ENCODE results near the gene PRDM9.
"Not testable (repeated sequence)": the region's sequence is repeated elsewhere in the genome, so short reads cannot be mapped to it uniquely, and the experiment has no call there.

Gene PRDM9

GRCh38 chr5:23490993-23491392, 16.4 kb upstream of the PRDM9 start:
- no peaks in the 10 kb centered on the region for H3K4me1 ChIP-seq (ENCODE audit: insufficient read depth, low read length)
- H3K9ac ChIP-seq (ENCODE audit: low read depth, low read length), result no peak overlapping the region
- no peaks in the 10 kb centered on the region for H3K36me3 ChIP-seq (ENCODE audit: insufficient read depth, low read depth, low read length)
- no peaks in the 10 kb centered on the region for H3K27me3 ChIP-seq (ENCODE audit: insufficient read depth, low read length)
- H3K9me3 ChIP-seq (ENCODE audit: insufficient read depth, low read depth, low read length), result no peaks in the 10 kb centered on the region
- no peak overlapping the region for H3K4me3 ChIP-seq (ENCODE audit: low read length)
- H3K27ac ChIP-seq (ENCODE audit: low read length), result no peak overlapping the region

DNA sequence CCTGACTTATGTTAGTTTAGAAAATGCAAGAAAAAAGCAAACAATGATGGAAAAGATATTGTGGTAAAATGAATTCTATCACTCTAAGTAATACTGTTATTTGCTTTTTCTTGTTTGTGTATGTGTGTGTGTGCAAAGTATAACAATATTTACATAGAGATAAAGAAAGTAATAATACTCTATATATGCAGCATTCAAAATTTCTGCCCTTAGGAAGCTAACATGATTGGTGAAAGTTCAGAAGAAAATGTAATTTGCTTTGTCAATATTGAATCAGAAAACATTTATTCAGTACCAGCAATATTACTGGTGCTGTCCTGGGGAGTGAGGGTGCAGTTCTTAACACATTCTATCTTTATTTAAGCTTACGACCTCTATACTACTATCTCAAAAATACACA, 12.9 kb upstream of the PRDM9 start:
- no peak overlapping the region for H3K9ac ChIP-seq (ENCODE audit: low read depth, low read length)
- no peaks in the 10 kb centered on the region for H3K9me3 ChIP-seq (ENCODE audit: insufficient read depth, low read depth, low read length)
- no peak overlapping the region for H3K4me3 ChIP-seq (ENCODE audit: low read length)
- no peaks in the 10 kb centered on the region for H3K27me3 ChIP-seq (ENCODE audit: insufficient read depth, low read length)
- H3K27ac ChIP-seq (ENCODE audit: low read length), result no peak overlapping the region
- no peaks in the 10 kb centered on the region for H3K36me3 ChIP-seq (ENCODE audit: insufficient read depth, low read depth, low read length)
- no peaks in the 10 kb centered on the region for H3K4me1 ChIP-seq (ENCODE audit: insufficient read depth, low read length)

GRCh38 chr5:23496576-23496975, 10.8 kb upstream of the PRDM9 start:
- Histone ChIP-seq H3K9me3 (ENCODE audit: insufficient read depth, low read depth, low read length) (no peaks in the 10 kb centered on the region), H3K9ac (ENCODE audit: low read depth, low read length) (no peak overlapping the region), H3K27ac (ENCODE audit: low read length) (no peak overlapping the region), H3K27me3 (ENCODE audit: insufficient read depth, low read length) (no peaks in the 10 kb centered on the region), H3K4me3 (ENCODE audit: low read length) (no peak overlapping the region), H3K4me1 (ENCODE audit: insufficient read depth, low read length) (no peaks in the 10 kb centered on the region), H3K36me3 (ENCODE audit: insufficient read depth, low read depth, low read length) (no peaks in the 10 kb centered on the region)

DNA sequence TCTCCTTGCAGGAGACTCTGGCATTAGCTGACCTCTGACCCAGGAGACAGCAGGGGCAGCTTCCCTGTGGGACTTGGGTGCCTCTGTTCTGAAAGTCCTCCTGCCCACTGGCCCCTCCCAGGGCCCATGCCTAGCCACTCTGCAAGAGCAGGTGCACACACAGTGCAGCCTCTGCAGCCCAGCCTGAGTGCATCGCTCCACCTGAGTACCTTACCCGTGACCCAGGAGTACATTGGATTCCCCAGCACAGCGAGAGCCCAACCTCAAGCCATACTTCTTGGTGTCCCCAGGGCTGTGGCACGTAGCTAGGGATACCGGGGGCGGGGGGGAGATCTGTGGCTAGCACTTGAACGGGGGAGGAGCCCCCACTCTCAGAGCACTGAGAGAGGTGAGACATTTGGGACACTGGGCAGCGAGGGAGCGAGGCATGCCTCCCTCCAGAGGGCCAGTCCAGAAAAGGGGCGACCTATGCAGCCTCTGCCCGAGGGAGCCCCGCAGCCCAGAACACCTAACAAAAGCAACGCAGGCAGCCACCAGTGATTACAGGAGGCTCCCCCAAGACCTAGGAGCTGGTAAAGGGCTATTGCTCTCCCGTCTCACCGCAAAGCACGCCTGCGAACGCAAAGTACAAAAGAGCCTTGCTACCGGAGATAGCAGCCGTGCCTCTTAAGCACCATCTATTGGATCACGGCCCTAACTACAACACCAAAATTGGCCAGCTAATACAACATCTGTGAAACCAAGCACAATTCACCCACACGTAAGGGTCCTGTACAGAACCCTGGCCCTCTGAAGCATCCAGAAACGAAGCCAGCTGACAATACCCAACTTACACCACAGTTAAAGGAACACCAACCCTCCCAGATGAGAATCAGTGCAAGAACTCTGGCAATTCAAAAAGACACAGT, 826 bp upstream of the PRDM9 start:
- Histone ChIP-seq H3K36me3 (ENCODE audit: insufficient read depth, low read depth, low read length) (no peaks in the 10 kb centered on the region), H3K9ac (ENCODE audit: low read depth, low read length) (no peak overlapping the region), H3K4me3 (ENCODE audit: low read length) (no peak overlapping the region), H3K9me3 (ENCODE audit: insufficient read depth, low read depth, low read length) (no peaks in the 10 kb centered on the region), H3K4me1 (ENCODE audit: insufficient read depth, low read length) (no peaks in the 10 kb centered on the region), H3K27me3 (ENCODE audit: insufficient read depth, low read length) (no peaks in the 10 kb centered on the region), H3K27ac (ENCODE audit: low read length) (no peak overlapping the region)

DNA sequence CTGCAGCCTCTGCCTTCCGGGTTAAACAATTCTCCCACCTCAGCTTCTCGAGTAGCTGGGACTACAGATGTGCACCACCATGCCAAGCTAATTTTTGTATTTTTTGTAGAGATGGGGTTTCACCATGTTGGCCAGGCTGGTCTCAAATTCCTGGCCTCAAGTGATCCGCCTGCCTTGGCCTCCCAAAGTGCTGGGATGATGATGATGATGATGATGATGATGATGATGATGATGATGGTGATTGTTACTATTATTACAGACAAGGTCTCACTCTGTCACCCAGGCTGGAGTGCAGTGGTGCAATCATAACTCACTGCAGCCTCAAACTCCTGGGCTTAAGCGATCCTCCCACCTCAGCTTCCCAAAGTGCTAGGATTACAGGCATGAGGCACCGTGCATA, 3.0 kb downstream of the PRDM9 start:
- H3K36me3 ChIP-seq (ENCODE audit: insufficient read depth, low read depth, low read length); H3K27ac ChIP-seq (ENCODE audit: low read length); H3K9me3 ChIP-seq (ENCODE audit: insufficient read depth, low read depth, low read length); H3K27me3 ChIP-seq (ENCODE audit: insufficient read depth, low read length); H3K4me3 ChIP-seq (ENCODE audit: low read length); H3K4me1 ChIP-seq (ENCODE audit: insufficient read depth, low read length); H3K9ac ChIP-seq (ENCODE audit: low read depth, low read length): not testable (repeated sequence)

- Histone ChIP-seq H3K4me1 (ENCODE audit: insufficient read depth, low read length) (no peaks in the 10 kb centered on the region), H3K9ac (ENCODE audit: low read depth, low read length) (no peak overlapping the region), H3K36me3 (ENCODE audit: insufficient read depth, low read depth, low read length) (no peaks in the 10 kb centered on the region), H3K27me3 (ENCODE audit: insufficient read depth, low read length) (no peaks in the 10 kb centered on the region), H3K27ac (ENCODE audit: low read length) (no peak overlapping the region), H3K9me3 (ENCODE audit: insufficient read depth, low read depth, low read length) (no peaks in the 10 kb centered on the region), H3K4me3 (ENCODE audit: low read length) (no peak overlapping the region)
These were observed 15.1 kb downstream of the PRDM9 start for GRCh38 chr5:23522553-23522952.

DNA sequence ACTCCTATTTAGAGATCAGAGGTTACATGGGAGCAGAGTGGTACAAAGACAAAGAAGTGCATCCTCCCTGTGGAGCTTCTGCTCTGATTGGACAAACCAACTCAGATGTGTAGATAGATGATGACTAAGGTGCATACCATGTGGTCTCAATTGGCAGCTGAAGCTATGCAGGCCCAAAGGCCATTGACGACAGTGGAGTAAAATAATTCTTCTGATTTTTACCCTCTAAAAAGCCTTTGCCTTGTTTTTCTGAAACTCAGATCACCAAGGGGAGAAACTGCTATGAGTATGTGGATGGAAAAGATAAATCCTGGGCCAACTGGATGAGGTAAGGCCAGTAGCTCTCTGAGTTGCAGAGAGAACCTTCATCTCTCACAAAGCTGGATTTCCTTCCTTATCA, 15.6 kb downstream of the PRDM9 start:
- Histone ChIP-seq H3K36me3 (ENCODE audit: insufficient read depth, low read depth, low read length) (no peaks in the 10 kb centered on the region), H3K27ac (ENCODE audit: low read length) (no peak overlapping the region), H3K27me3 (ENCODE audit: insufficient read depth, low read length) (no peaks in the 10 kb centered on the region), H3K9me3 (ENCODE audit: insufficient read depth, low read depth, low read length) (no peaks in the 10 kb centered on the region), H3K4me3 (ENCODE audit: low read length) (no peak overlapping the region), H3K9ac (ENCODE audit: low read depth, low read length) (no peak overlapping the region), H3K4me1 (ENCODE audit: insufficient read depth, low read length) (no peaks in the 10 kb centered on the region)

DNA sequence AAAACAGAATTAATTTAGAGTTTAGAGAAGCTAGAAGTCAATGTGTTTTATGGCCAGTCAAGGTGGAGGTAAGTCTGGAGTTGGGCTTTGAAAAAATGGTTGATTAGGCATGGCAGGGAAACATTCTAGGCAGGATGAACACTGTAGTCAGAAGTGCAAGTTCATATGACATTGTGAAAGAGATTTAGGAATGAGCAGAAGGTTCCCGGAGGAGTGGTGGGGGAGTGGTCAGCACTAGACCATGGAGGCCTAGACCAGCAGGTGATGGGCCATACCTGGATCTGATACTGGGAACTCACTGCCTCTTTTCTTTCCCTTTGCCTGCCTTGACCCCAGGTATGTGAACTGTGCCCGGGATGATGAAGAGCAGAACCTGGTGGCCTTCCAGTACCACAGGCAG, 16.6 kb downstream of the PRDM9 start:
- H3K27ac ChIP-seq (ENCODE audit: low read length), result no peak overlapping the region

GRCh38 chr5:23525751-23526150, 18.3 kb downstream of the PRDM9 start:
- no peaks in the 10 kb centered on the region for H3K27me3 ChIP-seq (ENCODE audit: insufficient read depth, low read length)
- no peak overlapping the region for H3K27ac ChIP-seq (ENCODE audit: low read length)
- peaks cover 4% of the 10 kb centered on the region; the same call in 1 of the 2 replicates for H3K4me1 ChIP-seq (ENCODE audit: insufficient read depth, low read length)
- no peaks in the 10 kb centered on the region for H3K9me3 ChIP-seq (ENCODE audit: insufficient read depth, low read depth, low read length)
- H3K9ac ChIP-seq (ENCODE audit: low read depth, low read length), result no peak overlapping the region
- no peak overlapping the region for H3K4me3 ChIP-seq (ENCODE audit: low read length)
- H3K36me3 ChIP-seq (ENCODE audit: insufficient read depth, low read depth, low read length), result no peaks in the 10 kb centered on the region

More for the DNA sequence above, 16.6 kb downstream of the PRDM9 start:
- Histone ChIP-seq H3K27me3 (ENCODE audit: insufficient read depth, low read length) (no peaks in the 10 kb centered on the region), H3K36me3 (ENCODE audit: insufficient read depth, low read depth, low read length) (no peaks in the 10 kb centered on the region), H3K9me3 (ENCODE audit: insufficient read depth, low read depth, low read length) (no peaks in the 10 kb centered on the region), H3K9ac (ENCODE audit: low read depth, low read length) (no peak overlapping the region), H3K4me1 (ENCODE audit: insufficient read depth, low read length) (peaks cover 4% of the 10 kb centered on the region; the same call in 1 of the 2 replicates), H3K4me3 (ENCODE audit: low read length) (no peak overlapping the region)

GRCh38 chr5:23526616-23527015, 19.2 kb downstream of the PRDM9 start:
- H3K9me3 ChIP-seq (ENCODE audit: insufficient read depth, low read depth, low read length); H3K4me3 ChIP-seq (ENCODE audit: low read length); H3K27ac ChIP-seq (ENCODE audit: low read length); H3K27me3 ChIP-seq (ENCODE audit: insufficient read depth, low read length); H3K36me3 ChIP-seq (ENCODE audit: insufficient read depth, low read depth, low read length); H3K9ac ChIP-seq (ENCODE audit: low read depth, low read length); H3K4me1 ChIP-seq (ENCODE audit: insufficient read depth, low read length): not testable (repeated sequence)

DNA sequence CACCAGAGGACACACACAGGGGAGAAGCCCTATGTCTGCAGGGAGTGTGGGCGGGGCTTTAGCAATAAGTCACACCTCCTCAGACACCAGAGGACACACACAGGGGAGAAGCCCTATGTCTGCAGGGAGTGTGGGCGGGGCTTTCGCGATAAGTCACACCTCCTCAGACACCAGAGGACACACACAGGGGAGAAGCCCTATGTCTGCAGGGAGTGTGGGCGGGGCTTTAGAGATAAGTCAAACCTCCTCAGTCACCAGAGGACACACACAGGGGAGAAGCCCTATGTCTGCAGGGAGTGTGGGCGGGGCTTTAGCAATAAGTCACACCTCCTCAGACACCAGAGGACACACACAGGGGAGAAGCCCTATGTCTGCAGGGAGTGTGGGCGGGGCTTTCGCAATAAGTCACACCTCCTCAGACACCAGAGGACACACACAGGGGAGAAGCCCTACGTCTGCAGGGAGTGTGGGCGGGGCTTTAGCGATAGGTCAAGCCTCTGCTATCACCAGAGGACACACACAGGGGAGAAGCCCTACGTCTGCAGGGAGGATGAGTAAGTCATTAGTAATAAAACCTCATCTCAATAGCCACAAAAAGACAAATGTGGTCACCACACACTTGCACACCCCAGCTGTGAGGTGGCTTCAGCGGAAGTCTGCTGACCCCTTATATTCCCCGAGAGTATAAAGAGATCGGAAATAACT, 20.0 kb downstream of the PRDM9 start:
- H3K4me1 ChIP-seq (ENCODE audit: insufficient read depth, low read length); H3K9me3 ChIP-seq (ENCODE audit: insufficient read depth, low read depth, low read length); H3K9ac ChIP-seq (ENCODE audit: low read depth, low read length); H3K4me3 ChIP-seq (ENCODE audit: low read length); H3K27ac ChIP-seq (ENCODE audit: low read length); H3K36me3 ChIP-seq (ENCODE audit: insufficient read depth, low read depth, low read length); H3K27me3 ChIP-seq (ENCODE audit: insufficient read depth, low read length): not testable (repeated sequence)

DNA sequence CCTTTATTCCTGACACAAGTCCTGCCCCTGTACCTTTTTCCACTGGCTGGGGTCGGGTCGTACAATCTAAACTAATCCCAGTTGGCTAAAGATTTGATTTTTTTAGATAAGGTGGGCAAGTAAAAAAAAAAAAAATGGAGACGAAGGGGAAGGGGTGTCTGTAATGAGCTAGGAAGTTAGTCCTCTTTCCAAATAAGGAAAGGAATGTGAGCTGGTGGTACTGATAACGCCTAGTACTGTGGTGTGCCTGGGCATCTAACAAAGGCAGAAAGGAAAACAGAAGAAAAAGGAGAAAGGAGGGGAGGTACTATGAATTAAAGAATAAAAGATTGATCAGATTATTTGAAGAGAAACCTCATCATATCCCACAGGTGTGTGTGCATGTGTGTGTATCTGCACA, 21.3 kb downstream of the PRDM9 start:
- Histone ChIP-seq H3K9ac (ENCODE audit: low read depth, low read length) (no peak overlapping the region), H3K27me3 (ENCODE audit: insufficient read depth, low read length) (no peaks in the 10 kb centered on the region), H3K27ac (ENCODE audit: low read length) (no peak overlapping the region), H3K36me3 (ENCODE audit: insufficient read depth, low read depth, low read length) (no peaks in the 10 kb centered on the region), H3K4me3 (ENCODE audit: low read length) (no peak overlapping the region), H3K4me1 (ENCODE audit: insufficient read depth, low read length) (peaks cover 4% of the 10 kb centered on the region; the same call in 1 of the 2 replicates), H3K9me3 (ENCODE audit: insufficient read depth, low read depth, low read length) (no peaks in the 10 kb centered on the region)
